SK-N-SH treated with all-trans-retinoic acid at 6 μM for 48 hours (cell line): ENCODE data around the gene APBB1IP.
"Not testable (repeated sequence)": the region's sequence is repeated elsewhere in the genome, so short reads cannot be mapped to it uniquely, and the experiment has no call there.

ENCODE experiments used
- ATAC-seq: fragments of 200-7000 bp; cut with Tn5 transposase; 3 replicates; pipeline ENCODE4 v1.9.1; 2020; ENCODE audit warnings: mild to moderate bottlenecking, moderate library complexity
- ARNTL ChIP-seq: fragments of 450-650 bp; formaldehyde crosslinking; IDR thresholded peaks from 2 replicates; pipeline ENCODE4 v1.5.0; 2020; ENCODE audit warnings: low read depth, mild to moderate bottlenecking, moderate library complexity, borderline replicate concordance
- CSDC2 ChIP-seq: fragments of 250-450 bp; sonication (Bioruptor Pico); IDR thresholded peaks from 2 replicates; pipeline ENCODE4 v1.5.0; 2020; ENCODE audit warnings: mild to moderate bottlenecking, moderate library complexity
- ESRRG ChIP-seq: fragments of 250-450 bp; sonication (Bioruptor Pico); IDR thresholded peaks from 2 replicates; pipeline ENCODE4 v1.6.1; 2021; ENCODE audit warnings: mild to moderate bottlenecking
- ISL1 ChIP-seq: fragments of 250-450 bp; sonication (Bioruptor Pico); IDR thresholded peaks from 2 replicates; pipeline ENCODE4 v2.1.2; 2022; ENCODE audit warnings: mild to moderate bottlenecking, moderate library complexity
- OSR1 ChIP-seq: fragments of 250-450 bp; sonication (Bioruptor Pico); IDR thresholded peaks from 2 replicates; pipeline ENCODE4 v1.8.0; 2022; ENCODE audit warnings: moderate library complexity, mild to moderate bottlenecking, inconsistent platforms
- PATZ1 ChIP-seq: fragments of 250-450 bp; sonication (Bioruptor Pico); IDR thresholded peaks from 2 replicates; pipeline ENCODE4 v1.8.0; 2020; ENCODE audit warnings: mild to moderate bottlenecking, moderate library complexity, borderline replicate concordance
- PPARA ChIP-seq: fragments of 250-450 bp; sonication (Bioruptor Pico); IDR thresholded peaks from 2 replicates; pipeline ENCODE4 v1.5.0; 2020; ENCODE audit warnings: mild to moderate bottlenecking, borderline replicate concordance
- RARB ChIP-seq: fragments of 250-450 bp; sonication (Bioruptor Pico); IDR thresholded peaks from 2 replicates; pipeline ENCODE4 v1.8.0; 2021; ENCODE audit warnings: mild to moderate bottlenecking, moderate library complexity
- SNAI2 ChIP-seq: fragments of 250-450 bp; sonication (Bioruptor Pico); IDR thresholded peaks from 2 replicates; pipeline ENCODE4 v1.5.0; 2020; ENCODE audit warnings: mild to moderate bottlenecking, moderate library complexity
- TCF4 ChIP-seq: fragments of 250-450 bp; sonication (Bioruptor Pico); IDR thresholded peaks from 2 replicates; pipeline ENCODE4 v1.8.0; 2021; ENCODE audit warnings: mild to moderate bottlenecking, moderate library complexity, borderline replicate concordance
- TOX ChIP-seq: fragments of 250-450 bp; sonication (Bioruptor Pico); IDR thresholded peaks from 2 replicates; pipeline ENCODE4 v1.8.0; 2021; ENCODE audit warnings: mild to moderate bottlenecking, moderate library complexity, borderline replicate concordance
- ZC3H10 ChIP-seq: fragments of 250-450 bp; sonication (Bioruptor Pico); IDR thresholded peaks from 2 replicates; pipeline ENCODE4 v1.5.1; 2021; ENCODE audit warnings: mild to moderate bottlenecking, moderate library complexity
- ZFP3 ChIP-seq: fragments of 250-450 bp; sonication (Bioruptor Pico); IDR thresholded peaks from 2 replicates; pipeline ENCODE4 v1.5.0; 2020; ENCODE audit warnings: mild to moderate bottlenecking, moderate library complexity
- ZFP30 ChIP-seq: fragments of 450-650 bp; formaldehyde crosslinking; IDR thresholded peaks from 2 replicates; pipeline ENCODE4 v1.5.0; 2022; ENCODE audit warnings: mild to moderate bottlenecking, moderate library complexity
- ZNF565 ChIP-seq: fragments of 450-650 bp; formaldehyde crosslinking; conservative IDR thresholded peaks from 2 replicates; pipeline ENCODE4 v1.5.0; 2020; ENCODE audit warnings: low read depth, mild to moderate bottlenecking, moderate library complexity
- ZNF70 ChIP-seq: fragments of 450-650 bp; formaldehyde crosslinking; IDR thresholded peaks from 2 replicates; pipeline ENCODE4 v1.5.0; 2020; ENCODE audit warnings: mild to moderate bottlenecking, moderate library complexity
- ZNF8 ChIP-seq: fragments of 450-650 bp; formaldehyde crosslinking; IDR thresholded peaks from 2 replicates; pipeline ENCODE4 v1.5.0; 2020; ENCODE audit warnings: mild to moderate bottlenecking, moderate library complexity
- TF ChIP-seq, protein P1 (sequence below): fragments of 250-450 bp; sonication (Bioruptor Pico); IDR thresholded peaks from 2 replicates; pipeline ENCODE4 v1.5.1; 2020; ENCODE audit warnings: low read depth, mild to moderate bottlenecking, moderate library complexity
- TF ChIP-seq, protein P2 (sequence below): fragments of 250-450 bp; sonication (Bioruptor Pico); IDR thresholded peaks from 2 replicates; pipeline ENCODE4 v1.5.0; 2020; ENCODE audit warnings: mild to moderate bottlenecking, moderate library complexity
- TF ChIP-seq, protein P3 (sequence below): fragments of 250-450 bp; sonication (Bioruptor Pico); IDR thresholded peaks from 2 replicates; pipeline ENCODE4 v1.5.1; 2021; ENCODE audit warnings: mild to moderate bottlenecking, moderate library complexity
- TF ChIP-seq, protein P4 (sequence below): fragments of 250-450 bp; sonication (Bioruptor Pico); IDR thresholded peaks from 2 replicates; pipeline ENCODE4 v1.8.0; 2021; ENCODE audit warnings: low read depth, mild to moderate bottlenecking, moderate library complexity, borderline replicate concordance

The APBB1IP gene

GRCh38 chr10:26502986-26503385, 64.8 kb downstream of the APBB1IP start:
- no peak for TF ChIP-seq PPARA (CRISPR knock-in tag)
- TF ChIP-seq ZNF70 (CRISPR knock-in tag), result no peak
- no peak for TF ChIP-seq ZFP3 (CRISPR knock-in tag)
- no peak for TF ChIP-seq ESRRG
- TF ChIP-seq, protein P1, sequence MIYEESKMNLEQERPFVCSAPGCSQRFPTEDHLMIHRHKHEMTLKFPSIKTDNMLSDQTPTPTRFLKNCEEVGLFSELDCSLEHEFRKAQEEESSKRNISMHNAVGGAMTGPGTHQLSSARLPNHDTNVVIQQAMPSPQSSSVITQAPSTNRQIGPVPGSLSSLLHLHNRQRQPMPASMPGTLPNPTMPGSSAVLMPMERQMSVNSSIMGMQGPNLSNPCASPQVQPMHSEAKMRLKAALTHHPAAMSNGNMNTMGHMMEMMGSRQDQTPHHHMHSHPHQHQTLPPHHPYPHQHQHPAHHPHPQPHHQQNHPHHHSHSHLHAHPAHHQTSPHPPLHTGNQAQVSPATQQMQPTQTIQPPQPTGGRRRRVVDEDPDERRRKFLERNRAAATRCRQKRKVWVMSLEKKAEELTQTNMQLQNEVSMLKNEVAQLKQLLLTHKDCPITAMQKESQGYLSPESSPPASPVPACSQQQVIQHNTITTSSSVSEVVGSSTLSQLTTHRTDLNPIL (CRISPR knock-in tag), result no peak
- TF ChIP-seq ZNF565, result no peak
- TF ChIP-seq, protein P2, sequence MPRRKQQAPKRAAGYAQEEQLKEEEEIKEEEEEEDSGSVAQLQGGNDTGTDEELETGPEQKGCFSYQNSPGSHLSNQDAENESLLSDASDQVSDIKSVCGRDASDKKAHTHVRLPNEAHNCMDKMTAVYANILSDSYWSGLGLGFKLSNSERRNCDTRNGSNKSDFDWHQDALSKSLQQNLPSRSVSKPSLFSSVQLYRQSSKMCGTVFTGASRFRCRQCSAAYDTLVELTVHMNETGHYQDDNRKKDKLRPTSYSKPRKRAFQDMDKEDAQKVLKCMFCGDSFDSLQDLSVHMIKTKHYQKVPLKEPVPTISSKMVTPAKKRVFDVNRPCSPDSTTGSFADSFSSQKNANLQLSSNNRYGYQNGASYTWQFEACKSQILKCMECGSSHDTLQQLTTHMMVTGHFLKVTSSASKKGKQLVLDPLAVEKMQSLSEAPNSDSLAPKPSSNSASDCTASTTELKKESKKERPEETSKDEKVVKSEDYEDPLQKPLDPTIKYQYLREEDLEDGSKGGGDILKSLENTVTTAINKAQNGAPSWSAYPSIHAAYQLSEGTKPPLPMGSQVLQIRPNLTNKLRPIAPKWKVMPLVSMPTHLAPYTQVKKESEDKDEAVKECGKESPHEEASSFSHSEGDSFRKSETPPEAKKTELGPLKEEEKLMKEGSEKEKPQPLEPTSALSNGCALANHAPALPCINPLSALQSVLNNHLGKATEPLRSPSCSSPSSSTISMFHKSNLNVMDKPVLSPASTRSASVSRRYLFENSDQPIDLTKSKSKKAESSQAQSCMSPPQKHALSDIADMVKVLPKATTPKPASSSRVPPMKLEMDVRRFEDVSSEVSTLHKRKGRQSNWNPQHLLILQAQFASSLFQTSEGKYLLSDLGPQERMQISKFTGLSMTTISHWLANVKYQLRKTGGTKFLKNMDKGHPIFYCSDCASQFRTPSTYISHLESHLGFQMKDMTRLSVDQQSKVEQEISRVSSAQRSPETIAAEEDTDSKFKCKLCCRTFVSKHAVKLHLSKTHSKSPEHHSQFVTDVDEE, result no peak
- TF ChIP-seq ISL1, result no peak
- no peak for TF ChIP-seq ZFP30 (CRISPR knock-in tag)
- TF ChIP-seq ARNTL (CRISPR knock-in tag), result no peak
- no peak for TF ChIP-seq PATZ1 (CRISPR knock-in tag)
- TF ChIP-seq, protein P3, sequence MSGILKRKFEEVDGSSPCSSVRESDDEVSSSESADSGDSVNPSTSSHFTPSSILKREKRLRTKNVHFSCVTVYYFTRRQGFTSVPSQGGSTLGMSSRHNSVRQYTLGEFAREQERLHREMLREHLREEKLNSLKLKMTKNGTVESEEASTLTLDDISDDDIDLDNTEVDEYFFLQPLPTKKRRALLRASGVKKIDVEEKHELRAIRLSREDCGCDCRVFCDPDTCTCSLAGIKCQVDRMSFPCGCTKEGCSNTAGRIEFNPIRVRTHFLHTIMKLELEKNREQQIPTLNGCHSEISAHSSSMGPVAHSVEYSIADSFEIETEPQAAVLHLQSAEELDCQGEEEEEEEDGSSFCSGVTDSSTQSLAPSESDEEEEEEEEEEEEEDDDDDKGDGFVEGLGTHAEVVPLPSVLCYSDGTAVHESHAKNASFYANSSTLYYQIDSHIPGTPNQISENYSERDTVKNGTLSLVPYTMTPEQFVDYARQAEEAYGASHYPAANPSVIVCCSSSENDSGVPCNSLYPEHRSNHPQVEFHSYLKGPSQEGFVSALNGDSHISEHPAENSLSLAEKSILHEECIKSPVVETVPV (CRISPR knock-in tag), result no peak
- no peak for TF ChIP-seq TCF4
- TF ChIP-seq SNAI2 (CRISPR knock-in tag), result no peak
- no peak for TF ChIP-seq OSR1 (CRISPR knock-in tag)
- no peak for TF ChIP-seq TOX (CRISPR knock-in tag)
- TF ChIP-seq, all 23 proteins: peak for 0
- no peak for ATAC-seq

DNA sequence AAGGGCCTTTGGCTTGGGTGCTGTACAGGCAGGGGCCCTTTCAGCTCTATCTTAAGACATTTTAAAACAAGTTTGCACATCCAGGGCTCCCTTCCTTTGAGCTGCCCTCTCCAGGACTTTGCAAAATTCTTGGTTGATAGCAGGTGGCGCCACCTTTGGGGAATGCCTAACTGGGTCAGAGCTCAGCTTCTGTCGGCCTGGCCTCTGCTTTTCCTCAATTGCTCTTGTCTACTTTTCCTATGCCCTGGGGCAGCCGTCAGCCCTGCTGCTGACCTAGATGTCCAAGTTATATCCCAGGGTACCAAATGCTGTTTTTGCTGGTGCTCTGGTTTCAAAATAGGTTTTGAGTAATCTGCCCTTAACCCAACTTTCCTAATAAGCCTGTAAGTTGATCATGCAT, 65.8 kb downstream of the APBB1IP start:
- TF ChIP-seq OSR1 (CRISPR knock-in tag) (no peak), RARB (CRISPR knock-in tag) (no peak), SNAI2 (CRISPR knock-in tag) (no peak), ZNF565 (no peak)

GRCh38 chr10:26504429-26504828, 66.3 kb downstream of the APBB1IP start:
- not testable (repeated sequence) for ATAC-seq

More for the DNA sequence above, 65.8 kb downstream of the APBB1IP start:
- ATAC-seq, result no peak

DNA sequence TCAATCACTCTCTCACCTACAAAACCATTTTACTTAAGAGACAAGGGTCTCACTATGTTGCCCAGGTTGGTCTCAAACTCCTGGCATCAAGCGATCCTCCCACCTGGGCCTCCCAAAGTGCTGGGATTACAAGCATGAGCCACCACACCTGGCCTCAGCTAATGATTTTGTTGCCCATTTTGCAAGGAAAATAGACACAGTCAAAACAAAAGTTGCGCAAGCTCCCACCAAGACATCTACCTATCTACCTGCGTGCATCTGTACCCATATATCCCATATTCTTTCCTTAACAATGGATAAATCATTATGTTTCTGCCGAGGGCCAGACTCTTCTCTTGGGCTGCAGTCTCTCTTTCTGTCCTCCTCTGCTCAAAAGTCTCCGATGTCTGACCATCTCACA, 67.3 kb downstream of the APBB1IP start:
- no peak for ATAC-seq
- TF ChIP-seq, protein P4, sequence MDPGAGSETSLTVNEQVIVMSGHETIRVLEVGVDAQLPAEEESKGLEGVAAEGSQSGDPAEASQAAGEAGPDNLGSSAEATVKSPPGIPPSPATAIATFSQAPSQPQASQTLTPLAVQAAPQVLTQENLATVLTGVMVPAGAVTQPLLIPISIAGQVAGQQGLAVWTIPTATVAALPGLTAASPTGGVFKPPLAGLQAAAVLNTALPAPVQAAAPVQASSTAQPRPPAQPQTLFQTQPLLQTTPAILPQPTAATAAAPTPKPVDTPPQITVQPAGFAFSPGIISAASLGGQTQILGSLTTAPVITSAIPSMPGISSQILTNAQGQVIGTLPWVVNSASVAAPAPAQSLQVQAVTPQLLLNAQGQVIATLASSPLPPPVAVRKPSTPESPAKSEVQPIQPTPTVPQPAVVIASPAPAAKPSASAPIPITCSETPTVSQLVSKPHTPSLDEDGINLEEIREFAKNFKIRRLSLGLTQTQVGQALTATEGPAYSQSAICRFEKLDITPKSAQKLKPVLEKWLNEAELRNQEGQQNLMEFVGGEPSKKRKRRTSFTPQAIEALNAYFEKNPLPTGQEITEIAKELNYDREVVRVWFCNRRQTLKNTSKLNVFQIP, result no peak
- TF ChIP-seq, protein P1 (CRISPR knock-in tag), result no peak
- TF ChIP-seq ZFP3 (CRISPR knock-in tag) (no peak), CSDC2 (no peak), ZNF70 (CRISPR knock-in tag) (no peak), ZNF8 (CRISPR knock-in tag) (no peak), RARB (CRISPR knock-in tag) (no peak), ARNTL (CRISPR knock-in tag) (no peak), TOX (CRISPR knock-in tag) (no peak), ZFP30 (CRISPR knock-in tag) (no peak), TCF4 (no peak), ZC3H10 (no peak)
